ENCODE data around the gene APOBEC3C.
"Not testable (repeated sequence)": the region's sequence is repeated elsewhere in the genome, so short reads cannot be mapped to it uniquely, and the experiment has no call there.

DNA sequence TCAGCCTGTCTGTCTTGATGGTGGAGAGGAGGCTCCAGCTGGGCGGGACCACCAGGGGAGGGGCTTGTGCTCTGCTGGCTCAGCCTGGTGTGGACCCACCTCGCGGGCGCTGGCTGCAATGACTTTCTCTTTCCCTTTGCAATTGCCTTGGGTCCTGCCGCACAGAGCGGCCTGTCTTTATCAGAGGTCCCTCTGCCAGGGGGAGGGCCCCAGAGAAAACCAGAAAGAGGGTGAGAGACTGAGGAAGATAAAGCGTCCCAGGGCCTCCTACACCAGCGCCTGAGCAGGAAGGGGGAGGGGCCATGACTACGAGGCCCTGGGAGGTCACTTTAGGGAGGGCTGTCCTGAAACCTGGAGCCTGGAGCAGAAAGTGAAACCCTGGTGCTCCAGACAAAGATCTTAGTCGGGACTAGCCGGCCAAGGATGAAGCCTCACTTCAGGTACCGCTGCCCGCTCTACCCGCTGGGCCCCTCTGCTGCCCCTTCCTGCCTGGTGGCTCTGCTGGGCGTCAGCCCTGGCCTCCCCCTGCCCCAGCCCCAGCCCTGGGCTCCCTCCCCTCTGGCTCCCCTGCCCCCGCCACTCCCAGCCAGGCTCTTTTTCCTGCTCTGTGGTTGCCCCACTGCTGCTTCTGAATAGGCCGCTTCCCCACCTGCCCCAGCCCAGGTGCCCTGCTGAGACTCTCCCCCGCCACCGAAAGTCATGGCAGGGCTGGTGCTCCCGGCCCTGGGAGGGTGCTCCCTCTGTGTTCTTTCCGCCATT lies 26.7 kb downstream of the APOBEC3C start, which contains the start of gene APOBEC3F:
- TF ChIP-seq, protein P1, sequence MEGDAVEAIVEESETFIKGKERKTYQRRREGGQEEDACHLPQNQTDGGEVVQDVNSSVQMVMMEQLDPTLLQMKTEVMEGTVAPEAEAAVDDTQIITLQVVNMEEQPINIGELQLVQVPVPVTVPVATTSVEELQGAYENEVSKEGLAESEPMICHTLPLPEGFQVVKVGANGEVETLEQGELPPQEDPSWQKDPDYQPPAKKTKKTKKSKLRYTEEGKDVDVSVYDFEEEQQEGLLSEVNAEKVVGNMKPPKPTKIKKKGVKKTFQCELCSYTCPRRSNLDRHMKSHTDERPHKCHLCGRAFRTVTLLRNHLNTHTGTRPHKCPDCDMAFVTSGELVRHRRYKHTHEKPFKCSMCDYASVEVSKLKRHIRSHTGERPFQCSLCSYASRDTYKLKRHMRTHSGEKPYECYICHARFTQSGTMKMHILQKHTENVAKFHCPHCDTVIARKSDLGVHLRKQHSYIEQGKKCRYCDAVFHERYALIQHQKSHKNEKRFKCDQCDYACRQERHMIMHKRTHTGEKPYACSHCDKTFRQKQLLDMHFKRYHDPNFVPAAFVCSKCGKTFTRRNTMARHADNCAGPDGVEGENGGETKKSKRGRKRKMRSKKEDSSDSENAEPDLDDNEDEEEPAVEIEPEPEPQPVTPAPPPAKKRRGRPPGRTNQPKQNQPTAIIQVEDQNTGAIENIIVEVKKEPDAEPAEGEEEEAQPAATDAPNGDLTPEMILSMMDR (IDR thresholded peaks at IDR 0.05): not testable (repeated sequence)
- TF ChIP-seq POLR2A (IDR thresholded peaks at IDR 0.05): not testable (repeated sequence)

Data from testis (tissue), 2 donors.